Testis (tissue), 2 donors: ENCODE results near the gene CDK6.

Experiments used
- POLR2A ChIP-seq: fragments of 450-650 bp; IDR thresholded peaks from one replicate; pipeline ENCODE4 v1.6.1; 2017; ENCODE audit warnings: antibody characterized with exemption, mild to moderate bottlenecking, moderate library complexity
- TF ChIP-seq, protein P1 (sequence below), 3 experiments: fragments of 450-650 bp in 2 of 3; fragments of 200-600 bp in 1 of 3; sonication (generic) in 1 of 3; IDR thresholded peaks; one replicate each; pipeline ENCODE4 v1.5.1; 2016 to 2019; ENCODE audit warnings: antibody characterized with exemption in 3 of 3, mild to moderate bottlenecking in 2 of 3, moderate library complexity in 1 of 3

GRCh38 chr7:92739091-92739490 lies 97.3 kb downstream of the CDK6 start:
- TF ChIP-seq, protein P1, sequence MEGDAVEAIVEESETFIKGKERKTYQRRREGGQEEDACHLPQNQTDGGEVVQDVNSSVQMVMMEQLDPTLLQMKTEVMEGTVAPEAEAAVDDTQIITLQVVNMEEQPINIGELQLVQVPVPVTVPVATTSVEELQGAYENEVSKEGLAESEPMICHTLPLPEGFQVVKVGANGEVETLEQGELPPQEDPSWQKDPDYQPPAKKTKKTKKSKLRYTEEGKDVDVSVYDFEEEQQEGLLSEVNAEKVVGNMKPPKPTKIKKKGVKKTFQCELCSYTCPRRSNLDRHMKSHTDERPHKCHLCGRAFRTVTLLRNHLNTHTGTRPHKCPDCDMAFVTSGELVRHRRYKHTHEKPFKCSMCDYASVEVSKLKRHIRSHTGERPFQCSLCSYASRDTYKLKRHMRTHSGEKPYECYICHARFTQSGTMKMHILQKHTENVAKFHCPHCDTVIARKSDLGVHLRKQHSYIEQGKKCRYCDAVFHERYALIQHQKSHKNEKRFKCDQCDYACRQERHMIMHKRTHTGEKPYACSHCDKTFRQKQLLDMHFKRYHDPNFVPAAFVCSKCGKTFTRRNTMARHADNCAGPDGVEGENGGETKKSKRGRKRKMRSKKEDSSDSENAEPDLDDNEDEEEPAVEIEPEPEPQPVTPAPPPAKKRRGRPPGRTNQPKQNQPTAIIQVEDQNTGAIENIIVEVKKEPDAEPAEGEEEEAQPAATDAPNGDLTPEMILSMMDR (IDR thresholded peaks at IDR 0.05), result no peak
- TF ChIP-seq POLR2A, result no peak
